ENCODE data around the gene ZNF337.
"Not testable (repeated sequence)": the region's sequence is repeated elsewhere in the genome, so short reads cannot be mapped to it uniquely, and the experiment has no call there.

The ZNF337 gene

GRCh38 chr20:25696371-25697131 is at the start of gene ZNF337:
Gene ZNF337 (minus strand): TSS chr20:25696853. CDS start chr20:25686417, 10,436 bp downstream.
- peak; percentile 84 for DNase-seq (ENCODE audit: low read depth)

GRCh38 chr20:25745738-25746137 is 49.1 kb upstream of the ZNF337 start:
- no peak for DNase-seq (ENCODE audit: low read depth)

DNA sequence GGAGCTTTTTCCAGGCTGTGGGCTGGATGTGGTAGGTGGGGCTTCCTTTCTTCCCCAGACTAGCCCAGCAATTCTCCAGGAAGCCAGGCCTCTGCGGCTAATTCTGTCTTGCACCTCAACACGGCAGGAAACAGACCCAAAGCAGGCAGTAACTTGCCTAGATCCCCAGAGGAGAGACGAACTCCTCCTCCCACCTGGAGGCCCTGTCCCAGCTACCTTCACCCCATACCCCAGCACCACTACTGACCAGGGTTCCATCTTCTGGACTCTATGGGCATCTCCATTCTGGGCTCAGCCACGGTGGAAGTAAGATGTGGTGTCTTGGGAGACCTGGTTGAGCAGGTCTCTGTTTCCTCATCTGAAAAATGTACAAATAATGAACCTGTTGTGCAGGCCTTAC is 48.4 kb upstream of the ZNF337 start:
- DNase-seq (ENCODE audit: low read depth): no peak

DNA sequence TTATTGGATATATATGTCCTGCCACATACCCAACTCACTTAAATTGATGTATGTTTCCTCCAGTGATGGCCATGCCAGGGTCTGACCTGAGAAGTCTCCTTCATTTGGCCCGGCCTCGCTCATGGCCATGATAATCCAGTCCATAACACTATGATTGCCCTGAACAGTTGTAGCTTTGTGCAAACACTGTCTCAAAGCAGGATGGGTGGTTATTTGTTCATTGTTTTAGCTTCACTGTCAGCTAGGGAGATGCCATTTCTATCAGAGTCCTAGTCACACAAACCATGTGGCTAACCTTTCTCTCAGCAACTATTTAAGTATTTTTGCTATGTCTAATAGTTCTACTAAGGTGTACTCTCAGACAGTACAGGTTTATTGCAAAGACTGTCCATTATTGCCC is 47.6 kb upstream of the ZNF337 start:
- no peak for DNase-seq (ENCODE audit: low read depth)

- no peak for DNase-seq (ENCODE audit: low read depth)
Measured at GRCh38 chr20:25741088-25741487, 44.4 kb upstream of the ZNF337 start.

DNA sequence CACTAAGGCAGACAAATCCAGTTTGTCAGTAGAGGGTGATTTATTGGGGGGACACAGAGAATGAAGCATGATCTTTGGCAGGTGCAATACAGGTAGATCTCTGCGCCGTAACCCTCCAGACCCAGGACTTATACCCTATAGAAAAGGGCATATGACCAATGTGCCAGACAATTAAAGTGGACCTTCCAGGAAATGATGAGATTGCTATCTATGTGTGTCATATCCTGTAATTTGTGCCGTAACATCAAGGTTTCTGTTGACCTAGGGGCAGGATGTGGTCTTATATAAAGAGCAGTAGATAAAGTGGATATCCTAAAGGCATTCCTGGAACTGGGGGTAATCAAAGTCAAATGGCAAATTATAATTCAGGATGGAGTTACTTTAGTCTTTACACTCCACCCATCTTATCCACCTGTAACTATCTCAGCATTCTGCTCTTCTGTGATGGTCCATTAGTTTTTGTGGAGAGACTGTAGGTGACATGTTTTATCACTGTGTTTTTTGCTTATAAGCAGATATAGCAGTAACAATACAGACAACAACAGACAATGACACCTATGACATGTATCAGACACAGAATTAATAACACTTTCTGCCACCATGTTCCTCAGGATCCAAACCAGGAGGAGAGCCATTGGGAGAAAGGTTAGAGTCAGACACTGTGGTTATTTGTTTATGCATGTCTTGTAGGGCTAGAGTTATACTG is 43.1 kb upstream of the ZNF337 start:
- DNase-seq (ENCODE audit: low read depth): no peak

DNA sequence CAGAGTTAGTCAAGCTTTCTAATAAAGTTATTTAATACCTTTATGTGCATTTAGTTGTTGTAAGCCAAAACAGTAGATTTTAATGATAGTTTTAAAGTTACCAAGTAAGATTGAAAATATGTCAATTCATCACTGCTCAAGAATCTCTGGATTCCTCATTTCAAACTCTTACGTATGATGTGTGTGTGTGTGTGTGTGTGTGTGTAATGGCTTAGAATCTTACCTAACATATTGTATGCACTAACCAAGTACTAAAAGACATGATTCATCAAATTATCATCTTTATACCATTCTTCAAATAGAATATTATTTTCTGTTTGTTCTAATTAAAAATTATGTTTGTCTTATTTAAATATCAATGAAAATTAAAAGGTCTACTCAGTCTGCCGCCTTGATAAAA is 41.5 kb upstream of the ZNF337 start:
- DNase-seq (ENCODE audit: low read depth): no peak

DNA sequence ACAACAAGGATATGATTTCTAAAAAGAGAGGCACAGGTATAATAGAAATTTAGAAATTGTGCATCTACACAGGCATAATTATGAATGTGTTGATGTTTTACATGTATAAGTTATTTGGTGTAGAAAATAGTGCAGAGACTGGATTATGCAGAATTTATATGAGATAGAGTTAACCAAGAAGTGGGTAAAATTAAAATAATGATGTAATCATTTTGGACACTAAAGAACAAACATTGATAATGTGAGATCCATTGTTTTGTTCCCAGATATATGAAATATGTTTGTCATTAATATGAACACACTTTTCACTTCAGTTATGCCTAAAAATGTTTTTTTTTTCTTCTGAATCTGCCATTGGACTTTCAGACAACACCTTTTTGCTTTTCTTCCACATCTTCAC is 37.2 kb upstream of the ZNF337 start:
- no peak for DNase-seq (ENCODE audit: low read depth)

DNA sequence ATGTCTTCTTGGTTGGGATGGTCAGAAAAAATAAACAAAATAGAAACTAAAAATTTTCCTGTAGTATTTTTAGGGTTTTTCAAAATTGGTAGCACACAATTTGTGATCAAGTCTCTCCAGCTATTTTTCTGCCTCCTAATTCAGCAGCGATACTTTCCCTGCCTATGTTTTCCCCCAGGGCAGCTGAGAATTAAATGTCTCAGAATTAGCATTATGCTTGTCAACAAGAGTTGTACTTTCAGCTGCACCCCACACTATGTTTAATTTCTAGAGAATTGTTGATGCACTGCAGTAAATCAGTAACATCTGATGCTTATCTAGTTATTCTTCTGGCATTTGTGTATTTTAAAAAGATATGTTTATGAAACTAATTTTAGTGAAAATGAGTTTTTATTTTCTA is 34.2 kb upstream of the ZNF337 start:
- no peak for DNase-seq (ENCODE audit: low read depth)

- no peak for DNase-seq (ENCODE audit: low read depth)
Measured at GRCh38 chr20:25726357-25726756, 29.7 kb upstream of the ZNF337 start.

DNA sequence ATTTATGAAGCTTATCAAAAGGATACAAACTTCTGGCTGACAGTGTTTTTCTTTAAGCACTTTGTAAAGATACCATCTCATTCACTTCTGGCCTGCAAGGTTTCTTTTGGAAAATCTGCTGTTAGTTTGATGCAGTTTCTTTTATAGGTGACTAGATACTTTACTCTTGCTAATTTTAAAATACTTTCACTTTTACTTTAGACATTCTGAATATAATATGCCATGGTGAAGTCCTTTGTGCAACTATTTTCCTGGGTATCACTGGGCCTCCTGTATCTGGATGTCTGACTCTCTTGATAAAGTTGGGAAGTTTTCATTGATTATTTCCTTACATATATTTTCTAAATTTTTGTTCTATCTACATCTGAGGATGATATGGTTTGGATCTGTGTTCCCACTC is 29.0 kb upstream of the ZNF337 start:
- DNase-seq (ENCODE audit: low read depth): no peak

- no peak for DNase-seq (ENCODE audit: low read depth)
Measured at GRCh38 chr20:25723975-25724374, 27.3 kb upstream of the ZNF337 start.

GRCh38 chr20:25720285-25720684 is 23.6 kb upstream of the ZNF337 start:
- DNase-seq (ENCODE audit: low read depth): no peak

GRCh38 chr20:25718896-25719809 is 22.5 kb upstream of the ZNF337 start:
- not testable (repeated sequence) for DNase-seq (ENCODE audit: low read depth)

DNA sequence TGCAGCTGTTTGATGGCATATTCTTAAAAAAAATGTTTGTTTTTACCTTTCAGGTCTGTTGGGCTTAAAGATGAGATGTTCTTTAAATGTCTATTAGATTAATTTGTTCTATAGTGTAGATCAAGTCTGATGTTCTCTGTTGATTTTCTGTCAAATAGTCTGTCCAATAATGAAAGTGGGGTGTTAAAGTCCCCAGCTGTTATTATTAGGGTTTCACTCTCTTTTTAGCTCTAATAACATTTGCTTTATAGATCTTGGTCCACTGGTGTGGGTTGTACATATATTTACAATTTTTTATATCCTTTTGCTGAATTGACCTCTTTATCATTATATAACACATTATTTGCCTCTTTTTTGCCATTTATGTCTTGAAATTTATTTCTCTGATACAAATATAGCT is 11.0 kb upstream of the ZNF337 start:
- no peak for DNase-seq (ENCODE audit: low read depth)

DNA sequence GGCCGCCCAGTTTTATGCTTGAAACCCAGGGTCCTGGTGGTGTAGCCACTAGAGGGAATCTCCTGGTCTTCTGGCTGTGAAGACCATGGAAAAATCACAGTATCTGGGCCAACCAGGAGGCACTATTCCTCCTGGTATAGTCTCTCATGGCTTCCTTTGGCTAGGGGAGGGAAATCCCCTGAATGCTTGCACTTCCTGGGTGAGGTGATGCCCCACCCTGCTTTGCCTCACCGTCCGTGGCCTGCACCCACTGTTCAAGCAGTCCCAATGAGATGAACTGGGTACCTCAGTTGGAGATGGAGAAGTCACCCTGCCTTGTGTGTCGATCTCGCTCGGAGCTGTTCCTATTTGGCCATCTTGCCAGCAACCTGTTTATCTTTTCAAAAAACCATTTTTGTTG is 10.1 kb upstream of the ZNF337 start:
- no peak for DNase-seq (ENCODE audit: low read depth)

DNA sequence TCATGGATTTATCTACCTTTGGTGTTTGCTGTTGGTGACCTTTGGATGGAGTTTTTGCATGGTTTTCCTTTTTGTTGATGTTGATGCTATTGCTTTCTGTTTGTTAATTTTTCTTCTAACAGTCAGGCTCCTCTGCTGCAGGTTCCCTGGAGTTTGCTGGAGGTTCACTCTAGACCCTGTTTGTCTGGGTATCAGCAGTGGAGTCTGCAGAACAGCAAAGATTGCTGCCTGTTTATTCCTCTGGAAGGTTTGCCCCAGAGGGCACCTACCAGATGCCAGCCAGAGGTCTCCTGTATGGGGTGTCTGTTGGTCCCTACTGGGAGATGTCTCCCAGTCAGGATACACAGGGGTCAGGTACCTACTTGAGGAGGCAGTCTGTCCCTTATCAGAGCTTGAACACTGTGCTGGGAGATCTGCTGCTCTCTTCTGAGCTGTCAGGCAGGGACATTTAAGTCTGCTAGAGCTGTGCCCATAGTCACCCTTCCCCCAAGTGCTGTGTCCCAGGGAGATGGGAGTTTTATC is 9.2 kb upstream of the ZNF337 start:
- no peak for DNase-seq (ENCODE audit: low read depth)

DNA sequence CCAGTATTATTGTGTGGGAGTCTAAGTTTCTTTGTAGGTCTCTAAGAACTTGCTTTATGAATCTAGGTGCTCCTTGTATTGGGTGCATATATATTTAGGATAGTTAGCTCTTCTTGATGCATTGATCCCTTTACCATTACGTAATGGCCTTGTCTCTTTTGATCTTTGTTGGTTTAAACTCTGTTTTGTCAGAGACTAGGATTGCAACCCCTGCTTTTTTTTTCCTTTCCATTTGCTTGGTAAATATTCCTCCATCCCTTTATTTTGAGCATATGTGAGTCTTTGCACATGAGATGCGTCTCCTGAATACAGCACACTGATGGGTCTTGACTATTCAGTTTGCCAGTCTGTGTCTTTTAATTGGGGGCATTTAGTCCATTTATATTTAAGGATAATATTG is 7.7 kb upstream of the ZNF337 start:
- not testable (repeated sequence) for DNase-seq (ENCODE audit: low read depth)

DNA sequence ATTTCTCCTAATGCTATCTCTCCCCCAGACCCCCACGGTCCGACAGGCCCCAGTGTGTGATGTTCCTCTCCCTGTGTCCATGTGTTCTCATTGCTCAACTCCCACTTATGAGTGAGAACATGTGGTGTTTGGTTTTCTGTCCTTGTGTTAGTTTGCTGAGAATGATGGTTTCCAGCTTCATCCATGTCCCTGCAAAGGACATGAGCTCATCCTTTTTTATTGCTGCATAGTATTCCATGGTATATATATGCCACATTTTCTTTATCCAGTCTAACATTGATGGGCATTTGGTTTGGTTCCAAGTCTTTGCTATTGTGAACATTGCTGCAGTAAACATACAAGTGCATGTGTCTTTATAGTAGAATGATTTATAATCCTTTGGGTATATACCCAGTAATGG is 4.2 kb upstream of the ZNF337 start:
- not testable (repeated sequence) for DNase-seq (ENCODE audit: low read depth)

DNA sequence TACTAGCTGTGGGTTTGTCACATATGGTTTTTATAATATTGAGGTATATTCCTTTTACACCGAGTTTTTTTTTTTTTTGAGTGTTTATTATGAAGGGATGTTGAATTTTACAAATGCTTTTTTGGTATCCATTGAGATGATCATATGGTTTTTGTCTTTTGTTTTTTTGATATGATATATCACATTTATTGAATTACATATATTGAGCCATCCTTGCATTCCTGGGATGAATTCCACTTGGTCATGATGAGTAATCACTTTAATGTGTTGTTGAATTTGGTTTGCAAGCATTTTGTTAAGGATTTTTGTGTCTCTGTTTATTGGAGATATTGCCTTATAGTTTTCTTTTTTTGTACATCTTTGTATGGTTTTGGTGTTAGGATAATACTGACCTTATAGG is 3.3 kb upstream of the ZNF337 start:
- DNase-seq (ENCODE audit: low read depth): no peak

DNA sequence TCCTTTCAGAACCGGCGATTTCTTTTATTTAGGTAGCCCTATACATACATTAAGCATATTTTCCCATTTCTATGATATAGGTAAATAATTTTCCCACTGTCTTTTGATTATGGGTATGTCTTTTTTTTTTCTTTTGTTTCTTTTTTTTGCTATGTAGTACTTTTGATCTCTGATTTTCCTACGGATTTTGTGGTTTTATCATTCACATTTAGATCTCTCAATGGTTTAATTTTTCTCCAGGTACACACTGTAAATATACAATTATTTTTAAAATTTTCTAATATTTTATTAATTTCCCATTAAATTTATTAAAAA is 436 bp upstream of the ZNF337 start:
- no peak for DNase-seq (ENCODE audit: low read depth)

- DNase-seq (ENCODE audit: low read depth): no peak
Measured at GRCh38 chr20:25695532-25696370, 902 bp downstream of the ZNF337 start.

Measured in fibroblast of the conjunctiva (primary cell).